BJ (cell line): ENCODE results near the gene C7orf25. TPM values are rescaled to one million over a fixed set of nuclear protein-coding genes. Genes with fewer than 3 reads are reported as not detected.
"Not testable (repeated sequence)": the region's sequence is repeated elsewhere in the genome, so short reads cannot be mapped to it uniquely, and the experiment has no call there.

Source experiments
- CTCF ChIA-PET: fragments of 350-600 bp; formaldehyde crosslinking; extraction: SDS; loops from one replicate; lab custom pipeline; 2021; ENCODE audit warnings: antibody characterized with exemption, inconsistent platforms; lab: Yijun Ruan, JAX
- POLR2A ChIA-PET: fragments of 300-600 bp; sonication (Branson Sonifier 250); formaldehyde crosslinking; extraction: SDS; loops from one replicate; lab custom pipeline; 2021; ENCODE audit warnings: antibody characterized with exemption; lab: Charles Lee
- DNase-seq: peaks from one replicate; pipeline ENCODE4 v3.0.0-alpha.2; 2011; ENCODE audit warnings: low read depth
- H3K27me3 ChIP-seq: 2 replicates; pipeline ENCODE4 v1.6.0; 2011; ENCODE audit warnings: low read length; ENCODE audit not compliant: control insufficient read depth, insufficient read depth
- H3K36me3 ChIP-seq: 2 replicates; pipeline ENCODE4 v1.5.1; 2011; ENCODE audit warnings: low read length; ENCODE audit not compliant: control insufficient read depth, insufficient read depth
- H3K4me3 ChIP-seq: 2 replicates; pipeline ENCODE4 v1.5.1; 2011; ENCODE audit warnings: low read depth, mild to moderate bottlenecking, control low read depth, low read length
- CTCF ChIP-seq: IDR thresholded peaks from 2 replicates; pipeline ENCODE4 v1.5.1; 2011; ENCODE audit warnings: low read depth, mild to moderate bottlenecking, control low read depth, inconsistent platforms, low read length, moderate library complexity; ENCODE audit not compliant: insufficient read depth
- polyA plus RNA-seq: library from polyadenylated mRNA; depleted of rRNA; stranded (reverse); fragments of >200 nt; gene quantifications from 2 replicates; pipeline ENCODE4 v1.2.3, GENCODE V29; 2011

The C7orf25 gene
- polyA plus RNA-seq, 1 experiment: 4.8 TPM

GRCh38 chr7:42902331-42902730 lies 9.5 kb downstream of the C7orf25 start:
- Histone ChIP-seq H3K36me3 (no peaks in the 10 kb centered on the region), H3K27me3 (peaks cover 2% of the 10 kb centered on the region), H3K4me3 (no peak overlapping the region)
- no peak for DNase-seq
- POLR2A ChIA-PET: no interaction called here
- TF ChIP-seq CTCF: no peak
- CTCF ChIA-PET: no interaction called here

GRCh38 chr7:42900842-42901241 lies 11.0 kb downstream of the C7orf25 start:
- no peak for TF ChIP-seq CTCF
- DNase-seq: no peak
- POLR2A ChIA-PET: no interaction called here
- Histone ChIP-seq H3K4me3 (no peak overlapping the region), H3K27me3 (peaks cover 2% of the 10 kb centered on the region), H3K36me3 (no peaks in the 10 kb centered on the region)
- CTCF ChIA-PET: no interaction called here

- CTCF ChIA-PET: interaction anchor here (1.1 kb wide), 1 partner anchor 15 kb away, joined by 4 read pairs; no protein-coding TSS in a partner anchor
- POLR2A ChIA-PET: no interaction called here
- no peak for DNase-seq
Observed at GRCh38 chr7:42893346-42894240, 18.3 kb downstream of the C7orf25 start.

GRCh38 chr7:42886893-42887505 lies 24.9 kb downstream of the C7orf25 start:
- Histone ChIP-seq H3K4me3 (no peak overlapping the region), H3K36me3 (no peaks in the 10 kb centered on the region), H3K27me3 (0 out of 2 replicates have a peak, but pooled peaks cover 3% of the 10 kb centered on the region)
- ChIA-PET CTCF (interaction anchor here (1.0 to 2.0 kb wide), 6 partner anchors 9 to 946 kb away, joined by 3 to 7 read pairs (median 4); no protein-coding TSS in a partner anchor), POLR2A (interaction anchor here (0.6 kb wide), 1 partner anchor 903 kb away, joined by 4 read pairs; no protein-coding TSS in a partner anchor)
- no peak for TF ChIP-seq CTCF
- no peak for DNase-seq

More at GRCh38 chr7:42893346-42894240, 18.3 kb downstream of the C7orf25 start:
- no peak overlapping the region for H3K4me3 ChIP-seq
- no peaks in the 10 kb centered on the region for H3K27me3 ChIP-seq
- no peaks in the 10 kb centered on the region for H3K36me3 ChIP-seq
- no peak for TF ChIP-seq CTCF

GRCh38 chr7:42886129-42886528 lies 25.7 kb downstream of the C7orf25 start:
- DNase-seq: no peak
- Histone ChIP-seq H3K4me3 (no peak overlapping the region), H3K27me3 (0 out of 2 replicates have a peak, but pooled peaks cover 3% of the 10 kb centered on the region), H3K36me3 (no peaks in the 10 kb centered on the region)
- ChIA-PET POLR2A (no interaction called here), CTCF (interaction anchor here (1.0 to 2.0 kb wide), 4 partner anchors 8 to 945 kb away, joined by 3 to 7 read pairs (median 6); no protein-coding TSS in a partner anchor)
- peak; percentile 48 for TF ChIP-seq CTCF

- H3K27me3 ChIP-seq, DNase-seq, H3K36me3 ChIP-seq, POLR2A ChIA-PET, H3K4me3 ChIP-seq: not testable (repeated sequence)
- CTCF ChIA-PET: interaction anchor here (0.7 to 5.5 kb wide), 4 partner anchors 9 to 1828 kb away, joined by 3 to 32 read pairs (median 6); no protein-coding TSS in a partner anchor
Observed at GRCh38 chr7:42885183-42885582, 26.7 kb downstream of the C7orf25 start.
